GM10266 (cell line): Measurements from ENCODE around the gene AOX1.

Experiments
- DNase-seq: peaks from one replicate; pipeline ENCODE4 v3.0.0; 2012; ENCODE audit errors: extremely low spot score
- TF ChIP-seq, protein P1 (sequence below): IDR thresholded peaks from 2 replicates; pipeline ENCODE4 v1.5.1; 2012; ENCODE audit warnings: mild to moderate bottlenecking, low read depth; ENCODE audit not compliant: control insufficient read depth, insufficient read depth; ENCODE audit errors: missing control alignments

AOX1 gene

DNA sequence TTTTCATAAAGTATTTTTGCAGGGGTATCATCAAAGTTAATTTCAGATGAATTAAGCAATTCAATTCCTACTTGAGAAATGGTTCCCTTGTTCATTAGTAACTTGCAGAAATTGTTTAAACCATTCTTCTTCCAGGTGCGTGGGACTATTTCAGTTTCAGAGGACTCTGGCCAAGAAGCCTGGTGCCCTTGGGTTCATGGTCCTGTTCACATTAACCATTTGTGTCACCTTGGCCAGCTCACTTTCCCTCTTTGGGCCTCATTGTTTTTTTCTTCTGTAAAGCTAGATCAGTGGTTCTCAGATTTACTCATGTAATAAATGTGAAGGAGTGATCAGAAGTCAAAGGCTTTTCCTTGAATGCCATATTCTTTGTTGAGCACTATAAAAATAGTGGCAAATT is 113.5 kb downstream of the AOX1 start:
- TF ChIP-seq, protein P1, sequence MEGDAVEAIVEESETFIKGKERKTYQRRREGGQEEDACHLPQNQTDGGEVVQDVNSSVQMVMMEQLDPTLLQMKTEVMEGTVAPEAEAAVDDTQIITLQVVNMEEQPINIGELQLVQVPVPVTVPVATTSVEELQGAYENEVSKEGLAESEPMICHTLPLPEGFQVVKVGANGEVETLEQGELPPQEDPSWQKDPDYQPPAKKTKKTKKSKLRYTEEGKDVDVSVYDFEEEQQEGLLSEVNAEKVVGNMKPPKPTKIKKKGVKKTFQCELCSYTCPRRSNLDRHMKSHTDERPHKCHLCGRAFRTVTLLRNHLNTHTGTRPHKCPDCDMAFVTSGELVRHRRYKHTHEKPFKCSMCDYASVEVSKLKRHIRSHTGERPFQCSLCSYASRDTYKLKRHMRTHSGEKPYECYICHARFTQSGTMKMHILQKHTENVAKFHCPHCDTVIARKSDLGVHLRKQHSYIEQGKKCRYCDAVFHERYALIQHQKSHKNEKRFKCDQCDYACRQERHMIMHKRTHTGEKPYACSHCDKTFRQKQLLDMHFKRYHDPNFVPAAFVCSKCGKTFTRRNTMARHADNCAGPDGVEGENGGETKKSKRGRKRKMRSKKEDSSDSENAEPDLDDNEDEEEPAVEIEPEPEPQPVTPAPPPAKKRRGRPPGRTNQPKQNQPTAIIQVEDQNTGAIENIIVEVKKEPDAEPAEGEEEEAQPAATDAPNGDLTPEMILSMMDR = no peak
- DNase-seq = no peak

DNA sequence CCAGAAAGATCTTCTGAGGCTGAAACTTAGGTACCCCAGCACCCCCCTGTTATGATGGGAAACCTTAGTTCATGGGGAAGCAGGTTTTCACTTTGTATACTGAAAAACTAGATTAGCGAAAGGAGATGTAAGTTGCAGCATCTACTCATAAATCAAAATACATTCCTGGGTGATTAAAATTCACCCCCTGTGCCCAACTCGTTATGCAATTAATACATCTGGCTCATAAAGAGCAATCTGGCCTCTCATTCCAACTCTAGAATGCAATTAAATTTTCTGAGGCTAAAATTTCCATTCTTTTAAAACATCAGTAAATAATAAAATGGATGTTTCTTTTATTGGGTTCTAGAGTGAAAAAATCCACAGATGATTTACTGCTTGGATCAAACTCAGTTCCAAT is 115.0 kb downstream of the AOX1 start:
- no peak for DNase-seq
- TF ChIP-seq, protein P1 = no peak

DNA sequence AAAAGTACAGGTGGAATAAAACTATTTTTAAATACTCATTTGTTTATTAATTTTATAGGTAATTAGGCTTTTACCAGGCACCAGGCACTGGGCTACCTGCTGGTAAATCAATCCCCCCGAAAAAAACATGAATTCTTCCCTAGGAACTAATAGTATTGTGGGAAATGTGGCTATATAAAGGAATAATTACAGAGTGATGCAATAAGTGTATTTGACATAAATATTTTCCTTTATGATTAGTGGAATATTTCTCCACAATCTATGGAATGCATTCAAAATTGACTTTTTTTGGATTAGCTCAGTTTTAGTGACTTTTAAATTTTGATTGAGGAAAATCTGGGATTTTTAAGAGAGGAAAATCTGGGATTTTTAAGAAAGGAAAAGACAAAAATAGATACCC is 116.2 kb downstream of the AOX1 start:
- DNase-seq = no peak
- TF ChIP-seq, protein P1 = no peak

DNA sequence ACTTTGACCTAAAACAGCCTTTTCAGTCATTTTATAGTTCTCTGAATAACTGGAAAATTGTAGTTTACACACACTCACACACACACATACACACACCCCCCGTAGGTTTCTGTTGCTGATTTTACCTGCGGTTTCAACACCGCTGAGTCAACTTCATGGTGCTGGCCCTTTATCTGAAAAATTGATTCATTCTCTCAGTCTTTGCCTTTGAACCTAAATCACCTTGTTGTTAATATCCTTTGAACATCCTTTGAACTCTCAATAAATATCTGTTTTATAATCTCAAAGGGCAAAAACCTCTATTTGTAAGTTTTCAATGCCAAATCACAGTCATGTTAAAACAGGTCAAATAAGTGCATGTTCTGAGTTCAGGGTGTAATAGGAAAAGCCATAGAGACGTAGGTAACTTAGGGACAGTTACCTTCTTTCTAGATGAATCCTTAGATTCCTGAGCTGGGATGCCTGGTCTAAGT is 116.9 kb downstream of the AOX1 start:
- TF ChIP-seq, protein P1 = no peak
- no peak for DNase-seq

DNA sequence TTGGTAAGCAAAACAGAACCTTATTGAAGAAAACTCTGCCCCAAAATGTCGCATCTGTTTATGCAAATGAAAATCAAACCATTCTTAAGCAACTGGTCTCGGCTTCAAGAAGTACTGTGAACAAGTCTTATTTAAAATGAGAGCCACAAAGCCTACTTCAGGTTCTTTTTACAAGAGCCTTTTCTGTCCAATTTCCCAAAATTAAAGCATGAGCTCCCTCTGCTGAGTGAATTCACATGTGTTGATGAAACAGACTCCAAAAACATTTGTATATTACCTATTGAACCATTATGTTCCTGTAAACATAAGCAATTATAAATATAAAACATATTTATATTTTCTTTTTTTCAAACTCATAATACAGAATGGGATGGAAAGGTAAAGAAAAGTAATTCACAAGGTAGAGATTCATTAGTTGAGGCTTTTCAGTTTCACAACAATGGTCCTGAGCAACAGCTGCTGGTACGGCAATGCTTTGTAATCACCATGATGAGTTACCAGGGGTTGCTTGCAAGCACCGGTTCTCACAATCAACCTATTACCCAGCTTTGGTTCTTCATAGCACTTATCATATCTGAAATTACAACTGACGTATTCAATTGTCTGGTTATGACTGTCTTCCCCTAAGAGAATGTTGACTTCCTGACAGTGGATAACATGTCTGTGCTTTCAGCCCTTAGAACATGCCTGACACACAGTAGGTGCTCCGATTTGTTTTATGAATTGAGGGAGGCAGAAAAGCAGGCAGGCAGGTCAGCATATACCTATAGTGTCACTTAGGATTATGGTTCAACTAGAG is 117.5 kb downstream of the AOX1 start:
- DNase-seq = no peak
- TF ChIP-seq, protein P1 = peak; percentile 53

DNA sequence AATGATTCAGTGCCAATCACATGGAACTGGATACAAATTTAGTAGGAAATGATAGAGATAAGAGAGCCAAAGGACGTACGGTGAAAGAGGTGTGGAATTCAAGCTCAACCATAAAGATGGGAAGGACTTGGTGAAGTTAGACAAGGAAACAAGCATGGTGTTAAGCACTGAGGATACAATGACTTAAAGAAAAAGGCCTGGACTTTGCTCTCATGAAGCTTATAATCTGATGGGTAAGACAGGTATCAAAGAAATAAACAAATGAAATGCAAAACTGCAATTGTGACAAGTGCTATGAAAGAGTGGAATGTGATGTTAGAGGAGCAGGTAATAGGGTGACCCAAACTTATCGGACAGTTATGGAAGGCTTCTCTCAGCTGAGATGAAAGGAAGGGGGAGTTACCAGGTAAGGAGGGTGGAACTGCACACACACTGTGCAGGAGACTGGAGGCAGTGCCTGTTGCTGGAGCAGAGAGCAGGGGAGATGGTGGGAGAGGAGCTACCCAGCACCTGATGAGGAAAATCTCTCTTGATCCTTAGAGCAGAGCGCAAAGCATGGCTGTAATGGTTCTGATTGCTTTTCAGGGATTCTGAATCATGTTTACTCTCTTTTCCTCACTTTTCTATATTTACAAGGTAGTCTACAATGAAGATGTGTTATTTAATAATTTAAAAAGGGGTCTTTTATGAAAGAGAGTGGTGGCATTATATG is 118.3 kb downstream of the AOX1 start:
- TF ChIP-seq, protein P1 = no peak
- no peak for DNase-seq
